K562 (cell line): ENCODE results near the gene SYNE1. TPM values are rescaled to one million over a fixed set of nuclear protein-coding genes. Genes with fewer than 3 reads are reported as not detected.

Source experiments
- ATF6 ChIP-seq: sonication (generic); formaldehyde crosslinking; IDR thresholded peaks from 2 replicates; pipeline ENCODE4 v1.4.0; 2020; ENCODE audit warnings: mild to moderate bottlenecking, missing genetic modification reagents
- CHD2 ChIP-seq: IDR thresholded peaks from 2 replicates; pipeline ENCODE4 v1.6.1; 2011; ENCODE audit warnings: low read depth, low read length
- CTBP1 ChIP-seq: fragments of 450-650 bp; IDR thresholded peaks from 2 replicates; pipeline ENCODE4 v1.6.1; 2016; ENCODE audit warnings: borderline replicate concordance
- CTCFL ChIP-seq: IDR thresholded peaks from 2 replicates; pipeline ENCODE4 v1.6.1; 2011; ENCODE audit warnings: borderline replicate concordance, low read depth, mild to moderate bottlenecking, moderate library complexity, low read length; ENCODE audit not compliant: insufficient read depth, poor library complexity, severe bottlenecking
- GABPB1 ChIP-seq: sonication (generic); formaldehyde crosslinking; IDR thresholded peaks from 2 replicates; pipeline ENCODE4 v1.8.0; 2022; ENCODE audit warnings: mild to moderate bottlenecking, missing genetic modification reagents
- GATA2 ChIP-seq: sonication (generic); formaldehyde crosslinking; IDR thresholded peaks from 2 replicates; pipeline ENCODE4 v1.4.0; 2020; ENCODE audit warnings: mild to moderate bottlenecking, missing genetic modification reagents
- NCOR1 ChIP-seq: fragments of 450-650 bp; IDR thresholded peaks from 2 replicates; pipeline ENCODE4 v1.6.1; 2016; ENCODE audit warnings: mild to moderate bottlenecking, moderate library complexity
- NR2C2 ChIP-seq, 2 experiments: fragments of 200-800 bp in 1 of 2; sonication (Bioruptor generic) in 1 of 2; sonication (generic) in 1 of 2; formaldehyde crosslinking in 1 of 2; IDR thresholded peaks; 2 replicates each; pipeline versions ENCODE4 v1.6.1 to v1.8.0; 2016 to 2022; ENCODE audit warnings: mild to moderate bottlenecking in 1 of 2, missing compliant biosample characterization in 1 of 2, missing genetic modification characterization in 1 of 2, missing genetic modification reagents in 1 of 2
- RCOR1 ChIP-seq, 2 experiments: IDR thresholded peaks; 2 replicates each; pipeline ENCODE4 v1.6.1; 2012; ENCODE audit warnings: low read depth in 2 of 2, low read length in 2 of 2, borderline replicate concordance in 1 of 2, improper control_type of control experiment in 1 of 2
- VEZF1 ChIP-seq: fragments of 200-800 bp; sonication (Bioruptor generic); IDR thresholded peaks from 2 replicates; pipeline ENCODE4 v1.6.1; 2017; ENCODE audit warnings: missing genetic modification characterization, missing compliant biosample characterization
- XRCC3 ChIP-seq: fragments of 450-650 bp; IDR thresholded peaks from 2 replicates; pipeline ENCODE4 v1.6.1; 2017; ENCODE audit warnings: mild to moderate bottlenecking, moderate library complexity
- ZNF609 ChIP-seq: sonication (generic); formaldehyde crosslinking; IDR thresholded peaks from 2 replicates; pipeline ENCODE4 v1.8.1; 2023; ENCODE audit warnings: missing genetic modification reagents, mild to moderate bottlenecking, borderline replicate concordance
- ZNF639 ChIP-seq, 2 experiments: fragments of 200-800 bp in 1 of 2; sonication (Bioruptor generic) in 1 of 2; sonication (generic) in 1 of 2; formaldehyde crosslinking in 1 of 2; IDR thresholded peaks in 1 of 2; conservative IDR thresholded peaks in 1 of 2; 2 replicates each; pipeline versions ENCODE4 v1.5.0 to v1.6.1; 2016 to 2020; ENCODE audit warnings: missing compliant biosample characterization in 1 of 2, missing genetic modification characterization in 1 of 2, missing genetic modification reagents in 1 of 2
- polyA plus RNA-seq, 8 experiments: library from polyadenylated mRNA; depleted of rRNA in 4 of 8; stranded (reverse) in 5 of 8; unstranded in 3 of 8; fragments of >200 nt; fragmentation: Nextera tagmentation in 2 of 8; fragmentation: Illumina TruSeq in 1 of 8; extraction: Ambion mirVana in 2 of 8; extraction: Trizol in 1 of 8; gene quantifications; 2 replicates each; pipeline versions ENCODE4 v1.2.1 to v1.2.3, GENCODE V29; 2011 to 2014; ENCODE audit warnings: inconsistent platforms in 1 of 8, missing spikeins in 1 of 8
- total RNA-seq, 7 experiments: library from RNA; depleted of rRNA in 6 of 7; stranded (reverse); fragments of >200 nt in 6 of 7; fragmentation: Illumina TruSeq in 2 of 7; extraction: Trizol in 2 of 7; gene quantifications; 2 replicates each; pipeline versions ENCODE4 v1.2.1 to v1.2.3, GENCODE V29; 2011 to 2021; ENCODE audit warnings: low replicate concordance in 1 of 7

The SYNE1 gene
- total and polyA plus RNA-seq, 9 of the 15 experiments (the other 6 are each of a cell fraction or from before 2014, with no cell fraction given): under 0.01 to 0.42 (median 0.08) TPM; not detected in 1

GRCh38 chr6:152232501-152233151 lies 404.5 kb downstream of the SYNE1 start (continued):
- TF ChIP-seq CTCFL: no peak
- peak; percentile 88 for TF ChIP-seq NCOR1
- no peak for TF ChIP-seq GABPB1
- peak; percentile 24; the same call in 1 of the 2 replicates for TF ChIP-seq VEZF1 (CRISPR knock-in tag)
- peak in 1 of 2 experiments; percentile 25; a peak in 1 of 4 replicates for TF ChIP-seq ZNF639 (CRISPR knock-in tag; conservative IDR thresholded peaks at IDR 0.05 in 1 of 2, IDR thresholded peaks at IDR 0.05 in 1 of 2)
- TF ChIP-seq ZNF609 (CRISPR knock-in tag): no peak
- TF ChIP-seq ATF6 (CRISPR knock-in tag): no peak
- TF ChIP-seq CHD2: no peak
- TF ChIP-seq GATA2 (CRISPR knock-in tag): peak; percentile 39; the same call in 1 of the 2 replicates
- TF ChIP-seq CTBP1: no peak
- peak in 1 of 2 experiments; percentile 88; a peak in 3 of 4 replicates for TF ChIP-seq RCOR1 (IDR thresholded peaks at IDR 0.05; ENCODE audit: borderline replicate concordance in 1 of 2, low read depth in 2 of 2, low read length in 2 of 2)
- no peak for TF ChIP-seq XRCC3
- TF ChIP-seq NR2C2 (CRISPR knock-in tag; IDR thresholded peaks at IDR 0.05): no peak
- no peak for TF ChIP-seq NR2C2 (tag; IDR thresholded peaks at IDR 0.05)
